IMR-90 (cell line): ENCODE measurements around the gene CETN2. TPM values are rescaled to one million over a fixed set of nuclear protein-coding genes. Genes with fewer than 3 reads are reported as not detected.

Experiments
- polyA plus RNA-seq, 3 experiments: library from polyadenylated mRNA; depleted of rRNA; stranded (reverse); fragments of >200 nt; gene quantifications; 2 replicates each; pipeline ENCODE4 v1.2.3, GENCODE V29; 2012; ENCODE audit warnings: low replicate concordance in 1 of 3
- total RNA-seq: library from RNA; depleted of rRNA; stranded (reverse); fragments of >200 nt; gene quantifications from 2 replicates; pipeline ENCODE4 v1.2.3, GENCODE V29; 2012; rRNA removed

CETN2 gene
- total and polyA plus RNA-seq, 2 of the 4 experiments (the other 2 are of a cell fraction): 15.8 to 34.0 TPM

Other genes starting within 250 kb of the CETN2 start
- under 0.01 TPM in 1 of 2 replicates, not detected in the other for gene GABRQ, start 192.9 kb downstream of the CETN2 start, total RNA-seq
- gene GABRQ, start 192.9 kb downstream of the CETN2 start, polyA plus RNA-seq (2012; rRNA removed): 0.03 TPM in 2 replicates
- gene MAGEA3, start 132.0 kb downstream of the CETN2 start, total RNA-seq: not detected in 2 replicates
- not detected in 2 replicates for gene MAGEA3, start 132.0 kb downstream of the CETN2 start, polyA plus RNA-seq (2012; rRNA removed)
- gene CSAG2, start 121.5 kb downstream of the CETN2 start, total RNA-seq: not detected in 2 replicates
- not detected in 2 replicates for gene CSAG2, start 121.5 kb downstream of the CETN2 start, polyA plus RNA-seq (2012; rRNA removed)
- not detected in 2 replicates for gene MAGEA2B, start 116.1 kb downstream of the CETN2 start, total RNA-seq
- gene MAGEA2B, start 116.1 kb downstream of the CETN2 start, polyA plus RNA-seq (2012; rRNA removed): not detected in 2 replicates
- not detected in 2 replicates for gene CSAG1, start 97.0 kb downstream of the CETN2 start, total RNA-seq
- not detected in 2 replicates for gene CSAG1, start 97.0 kb downstream of the CETN2 start, polyA plus RNA-seq (2012; rRNA removed)
- not detected in 2 replicates for gene MAGEA12, start 97.0 kb downstream of the CETN2 start, total RNA-seq
- gene MAGEA12, start 97.0 kb downstream of the CETN2 start, polyA plus RNA-seq (2012; rRNA removed): not detected in 2 replicates
- gene MAGEA2, start 76.9 kb downstream of the CETN2 start, total RNA-seq: not detected in 2 replicates
- not detected in 2 replicates for gene MAGEA2, start 76.9 kb downstream of the CETN2 start, polyA plus RNA-seq (2012; rRNA removed)
- not detected in 2 replicates for gene CSAG3, start 71.5 kb downstream of the CETN2 start, total RNA-seq
- gene CSAG3, start 71.5 kb downstream of the CETN2 start, polyA plus RNA-seq (2012; rRNA removed): not detected in 2 replicates
- not detected in 2 replicates for gene MAGEA6, start 61.1 kb downstream of the CETN2 start, total RNA-seq
- not detected in 2 replicates for gene MAGEA6, start 61.1 kb downstream of the CETN2 start, polyA plus RNA-seq (2012; rRNA removed)
- gene NSDHL, start 306 bp upstream of the CETN2 start, total RNA-seq: 20.8 and 22.8 TPM in 2 replicates
- gene NSDHL, start 306 bp upstream of the CETN2 start, polyA plus RNA-seq (2012; rRNA removed): 26.0 and 27.1 TPM in 2 replicates
- gene ZNF185, start 67.3 kb upstream of the CETN2 start, total RNA-seq: 3.2 and 3.6 TPM in 2 replicates
- gene ZNF185, start 67.3 kb upstream of the CETN2 start, polyA plus RNA-seq (2012; rRNA removed): 6.2 and 6.3 TPM in 2 replicates
- not detected in 2 replicates for gene PNMA5, start 163.4 kb upstream of the CETN2 start, total RNA-seq
- not detected in 2 replicates for gene PNMA5, start 163.4 kb upstream of the CETN2 start, polyA plus RNA-seq (2012; rRNA removed)
- gene PNMA3, start 225.7 kb upstream of the CETN2 start, total RNA-seq: not detected in 2 replicates
- gene PNMA3, start 225.7 kb upstream of the CETN2 start, polyA plus RNA-seq (2012; rRNA removed): 0.03 TPM in 1 of 2 replicates, not detected in the other
- gene PNMA6A, start 241.7 kb upstream of the CETN2 start, total RNA-seq: 0.18 and 0.28 TPM in 2 replicates
- gene PNMA6A, start 241.7 kb upstream of the CETN2 start, polyA plus RNA-seq (2012; rRNA removed): 0.21 and 0.37 TPM in 2 replicates